Endometrium (tissue), 2 donors: Measurements from ENCODE around the gene RNF4.
"Not testable (repeated sequence)": the region's sequence is repeated elsewhere in the genome, so short reads cannot be mapped to it uniquely, and the experiment has no call there.

ENCODE experiments used
- FAIRE-seq: peaks from 2 replicates; lab custom pipeline; 2012; peaks lifted over from hg19 to GRCh38; lab: Jason Lieb, UNC
- donor health status: control.
- donor health status: control.

RNF4 gene

GRCh38 chr4:2534904-2535375, 66.0 kb downstream of the RNF4 start:
- FAIRE-seq = no peak

- FAIRE-seq = no peak
Measured at GRCh38 chr4:2535376-2536192, 66.7 kb downstream of the RNF4 start.

GRCh38 chr4:2536193-2537010, 67.5 kb downstream of the RNF4 start, which contains the start of gene FAM193A:
Gene FAM193A (plus strand): TSS chr4:2536647. CDS start chr4:2536916, 269 bp downstream.
- no peak for FAIRE-seq

- no peak for FAIRE-seq
Measured at GRCh38 chr4:2537011-2537830, 68.3 kb downstream of the RNF4 start.

- FAIRE-seq = not testable (repeated sequence)
Measured at GRCh38 chr4:2543580-2544191, 74.8 kb downstream of the RNF4 start.

GRCh38 chr4:2545321-2546013, 76.6 kb downstream of the RNF4 start:
- no peak for FAIRE-seq

GRCh38 chr4:2546286-2546823, 77.4 kb downstream of the RNF4 start:
- FAIRE-seq = no peak

- FAIRE-seq = not testable (repeated sequence)
Measured at GRCh38 chr4:2546961-2547691, 78.2 kb downstream of the RNF4 start.

GRCh38 chr4:2551118-2551517, 82.2 kb downstream of the RNF4 start:
- FAIRE-seq = no peak

- FAIRE-seq = no peak
Measured at GRCh38 chr4:2552806-2553205, 83.9 kb downstream of the RNF4 start.

- no peak for FAIRE-seq
Measured at GRCh38 chr4:2558301-2558700, 89.4 kb downstream of the RNF4 start.

- no peak for FAIRE-seq
Measured at GRCh38 chr4:2560167-2560566, 91.3 kb downstream of the RNF4 start.
